Endometrial microvascular endothelial cells (primary cell): Measurements from ENCODE around the gene COX5A. TPM values are rescaled to one million over a fixed set of nuclear protein-coding genes. Genes with fewer than 3 reads are reported as not detected.
"Not testable (repeated sequence)": the region's sequence is repeated elsewhere in the genome, so short reads cannot be mapped to it uniquely, and the experiment has no call there.

Experiments used
- in situ Hi-C: cut with HindIII; loops from 2 replicates; pipeline ENCODE4 v1.10.0; 2017; ENCODE audit warnings: low sequenced_read_pairs, low pct_unique_long_range_greater_than_20kb; ENCODE audit errors: inconsistent ontology term
- total RNA-seq: library from RNA; depleted of rRNA; stranded (reverse); fragments of >200 nt; gene quantifications from one replicate; pipeline ENCODE4 v1.2.3, GENCODE V29; 2015; ENCODE audit errors: inconsistent ontology term

COX5A gene
- total RNA-seq, 1 donor from 2014 or later = 116 TPM

- in situ Hi-C loops = no loop called here
Observed at GRCh38 chr15:74906067-74906449, 31.8 kb downstream of the COX5A start.

GRCh38 chr15:74904190-74904805 is 33.6 kb downstream of the COX5A start:
- in situ Hi-C loops = no loop called here

GRCh38 chr15:74903676-74904075 is 34.2 kb downstream of the COX5A start:
- in situ Hi-C loops = no loop called here

GRCh38 chr15:74902295-74903075 is 35.4 kb downstream of the COX5A start:
- in situ Hi-C loops = no loop called here

GRCh38 chr15:74901612-74902063 is 36.2 kb downstream of the COX5A start:
- in situ Hi-C loops = no loop called here

- in situ Hi-C loops = no loop called here
Observed at GRCh38 chr15:74897300-74897701, 40.6 kb downstream of the COX5A start.

- in situ Hi-C loops = no loop called here
Observed at GRCh38 chr15:74896316-74896715, 41.6 kb downstream of the COX5A start.

- in situ Hi-C loops = no loop called here
Observed at GRCh38 chr15:74895830-74896229, 42.0 kb downstream of the COX5A start.

GRCh38 chr15:74894383-74894782 is 43.5 kb downstream of the COX5A start:
- in situ Hi-C loops = not testable (repeated sequence)

- in situ Hi-C loops = no loop called here
Observed at GRCh38 chr15:74893627-74894026, 44.2 kb downstream of the COX5A start.

GRCh38 chr15:74892931-74893330 is 44.9 kb downstream of the COX5A start:
- in situ Hi-C loops = no loop called here

GRCh38 chr15:74892313-74892712 is 45.6 kb downstream of the COX5A start:
- in situ Hi-C loops = no loop called here

GRCh38 chr15:74891469-74891868 is 46.4 kb downstream of the COX5A start:
- in situ Hi-C loops = no loop called here

- in situ Hi-C loops = no loop called here
Observed at GRCh38 chr15:74890665-74890960, 47.3 kb downstream of the COX5A start.

GRCh38 chr15:74889883-74890664 is 47.8 kb downstream of the COX5A start, which contains the start of gene MPI:
MPI (plus strand) TSS chr15:74890042; CDS start chr15:74890074, 32 bp downstream.
- in situ Hi-C loops = no loop called here

- in situ Hi-C loops = no loop called here
Observed at GRCh38 chr15:74889390-74889882, 48.4 kb downstream of the COX5A start.

- in situ Hi-C loops = no loop called here
Observed at GRCh38 chr15:74888716-74889115, 49.2 kb downstream of the COX5A start.

GRCh38 chr15:74887537-74888193 is 50.2 kb downstream of the COX5A start:
- in situ Hi-C loops = not testable (repeated sequence)

- in situ Hi-C loops = no loop called here
Observed at GRCh38 chr15:74885461-74885860, 52.4 kb downstream of the COX5A start.
